GM12873 (cell line): ENCODE measurements around the gene MXD1.

ENCODE experiments used
- CTCF ChIP-seq: IDR thresholded peaks from 2 replicates; pipeline ENCODE4 v1.5.1; 2012; ENCODE audit warnings: low read depth, mild to moderate bottlenecking, moderate library complexity, low read length, control low read depth; ENCODE audit not compliant: insufficient read depth; ENCODE audit errors: missing control alignments

The MXD1 gene

GRCh38 chr2:69923116-69923515 lies 8.2 kb downstream of the MXD1 start:
- TF ChIP-seq CTCF: no peak

- TF ChIP-seq CTCF: no peak
Observed at GRCh38 chr2:69926849-69927515, 12.1 kb downstream of the MXD1 start.

GRCh38 chr2:69931832-69932595 lies 17.1 kb downstream of the MXD1 start:
- TF ChIP-seq CTCF: no peak

- TF ChIP-seq CTCF: no peak
Observed at GRCh38 chr2:69932596-69932922, 17.6 kb downstream of the MXD1 start.

GRCh38 chr2:69933254-69933828 lies 18.4 kb downstream of the MXD1 start:
- no peak for TF ChIP-seq CTCF

- TF ChIP-seq CTCF: no peak
Observed at GRCh38 chr2:69933839-69934613, 19.1 kb downstream of the MXD1 start.

- TF ChIP-seq CTCF: no peak
Observed at GRCh38 chr2:69934614-69934908, 19.7 kb downstream of the MXD1 start.
